ENCODE results near the gene CRK.

The CRK gene

GRCh38 chr17:1485423-1486376 is 29.7 kb upstream of the CRK start:
- DNase-seq: peak; percentile 74

- peak; percentile 37 for DNase-seq
Observed at GRCh38 chr17:1484676-1485422, 28.8 kb upstream of the CRK start.

DNA sequence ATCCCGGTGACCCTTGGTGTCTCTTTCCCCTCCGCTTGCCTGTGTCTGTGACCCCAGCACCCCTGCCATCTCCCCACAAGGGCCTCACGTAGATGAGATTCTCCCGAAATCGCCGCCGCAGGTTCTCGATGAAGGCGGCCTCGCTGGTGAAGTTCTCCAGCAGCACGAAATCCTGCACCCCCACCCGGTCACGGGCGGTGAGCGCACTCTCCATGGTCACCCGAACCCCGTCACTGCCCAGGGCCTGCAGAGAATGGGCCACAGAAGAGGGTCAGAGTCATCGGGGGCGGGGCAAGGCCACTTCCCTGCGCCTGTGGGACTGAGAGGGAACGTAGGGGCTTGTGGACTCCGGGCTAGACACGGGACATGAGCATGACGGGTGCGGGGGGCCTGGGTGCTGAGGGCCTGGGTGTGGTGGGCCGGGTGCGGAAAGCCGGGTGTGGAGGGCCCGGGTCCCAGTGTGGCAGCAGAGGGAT is 28.1 kb upstream of the CRK start:
- DNase-seq: no peak

GRCh38 chr17:1482680-1483079 is 26.6 kb upstream of the CRK start:
- no peak for DNase-seq

DNA sequence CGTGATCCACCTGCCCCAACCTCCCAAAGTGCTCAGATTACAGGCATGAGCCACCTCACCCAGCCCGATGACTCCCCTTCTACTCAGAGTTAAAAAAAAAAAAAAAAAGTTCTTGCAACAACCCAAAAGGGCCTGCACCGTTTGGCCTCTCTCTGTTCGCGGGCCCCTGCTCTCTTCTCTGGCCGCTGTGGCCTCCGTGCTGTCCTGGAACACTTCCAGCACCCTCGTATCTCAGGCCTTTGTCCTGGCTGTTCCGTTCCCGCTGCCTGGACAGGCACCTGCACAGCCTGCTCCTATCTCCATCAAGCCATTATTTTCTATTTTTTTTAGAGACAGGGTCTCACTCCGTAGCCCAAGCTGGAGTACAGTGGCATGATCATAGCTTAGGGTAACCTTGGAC is 25.7 kb upstream of the CRK start:
- DNase-seq: no peak

DNA sequence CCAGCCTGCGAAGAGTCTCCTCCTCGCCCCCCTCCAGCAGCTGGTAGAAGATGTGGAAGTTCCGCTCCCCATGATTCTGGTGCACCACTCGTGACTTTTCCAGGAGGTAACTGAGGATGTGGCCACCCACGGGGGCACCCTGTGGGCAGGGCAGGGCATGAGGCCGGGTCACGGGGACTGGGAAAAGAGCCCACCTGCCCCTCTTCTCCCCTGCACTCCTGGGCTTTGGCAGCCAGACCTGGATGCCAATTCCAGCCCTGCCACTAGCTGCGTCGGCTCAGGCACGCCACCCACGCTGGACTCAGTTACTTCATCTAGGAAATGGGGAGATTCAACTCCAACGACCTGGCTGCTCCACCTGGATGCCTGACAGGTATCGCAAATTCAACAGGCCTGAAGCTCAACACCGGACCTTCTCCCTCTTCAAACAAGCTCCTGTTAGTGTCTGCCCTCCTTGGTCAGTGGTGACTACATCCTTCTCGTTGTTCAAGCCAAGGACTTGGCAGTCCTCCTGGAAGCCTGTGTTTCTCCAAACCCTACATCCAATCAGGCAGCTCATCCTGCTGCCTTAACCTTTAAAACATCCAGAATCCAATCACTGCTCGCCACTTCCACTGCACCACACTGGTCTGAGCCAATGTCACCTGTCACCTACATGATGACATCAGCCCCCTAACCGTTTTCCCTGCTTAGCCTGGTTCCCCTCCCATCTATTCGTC is 24.9 kb upstream of the CRK start:
- no peak for DNase-seq

DNA sequence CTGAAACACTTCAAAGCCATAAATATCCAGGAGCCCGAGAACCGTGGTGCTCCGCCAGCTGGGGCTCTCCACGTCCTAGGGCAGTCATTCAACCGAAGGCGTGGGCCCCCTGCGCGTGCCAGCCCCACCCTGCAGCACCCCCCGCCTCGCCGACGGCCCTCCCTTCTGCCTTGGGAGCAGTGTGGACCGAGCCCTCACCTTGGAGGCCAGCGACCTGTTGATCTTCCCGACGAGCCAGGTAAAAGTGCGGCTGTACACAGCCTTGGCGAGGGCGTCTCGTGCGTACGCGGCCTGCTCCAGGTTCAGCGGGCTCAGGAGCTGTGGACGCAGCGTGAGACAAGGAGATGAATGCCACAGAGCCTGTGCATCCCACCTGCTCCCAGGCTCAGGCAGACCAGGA is 22.4 kb upstream of the CRK start:
- no peak for DNase-seq

DNA sequence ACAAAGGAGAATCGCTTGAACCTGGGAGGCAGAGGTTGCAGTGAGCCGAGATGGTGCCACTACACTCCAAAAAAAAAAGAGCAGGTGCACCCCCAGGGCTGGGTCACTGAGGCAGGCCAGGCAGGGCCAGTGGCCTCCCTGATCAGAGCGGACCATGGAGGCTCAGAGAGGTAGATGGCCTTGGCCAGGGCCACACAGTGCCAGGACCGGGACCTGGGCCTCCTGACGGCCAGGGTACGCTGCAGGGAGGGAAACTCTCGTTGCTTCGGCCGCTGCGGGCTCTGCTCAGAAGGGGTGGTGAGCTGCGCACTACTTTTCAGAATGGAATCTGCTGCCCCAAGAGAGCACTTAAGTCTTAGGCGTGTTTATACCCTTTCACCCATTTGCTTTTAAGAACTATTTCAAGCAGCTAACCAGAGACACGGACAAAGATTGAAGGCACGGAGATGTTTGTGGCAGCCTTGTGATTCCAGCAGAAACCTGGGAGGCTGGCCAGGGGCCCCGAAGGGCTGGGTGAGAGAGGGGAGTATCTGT is 19.4 kb upstream of the CRK start:
- DNase-seq: no peak

GRCh38 chr17:1474402-1475189 is 18.6 kb upstream of the CRK start:
- no peak for DNase-seq

- DNase-seq: no peak
Observed at GRCh38 chr17:1473841-1474240, 17.8 kb upstream of the CRK start.

GRCh38 chr17:1473170-1473569 is 17.1 kb upstream of the CRK start:
- DNase-seq: no peak

GRCh38 chr17:1471911-1472821 is 16.1 kb upstream of the CRK start:
- no peak for DNase-seq

DNA sequence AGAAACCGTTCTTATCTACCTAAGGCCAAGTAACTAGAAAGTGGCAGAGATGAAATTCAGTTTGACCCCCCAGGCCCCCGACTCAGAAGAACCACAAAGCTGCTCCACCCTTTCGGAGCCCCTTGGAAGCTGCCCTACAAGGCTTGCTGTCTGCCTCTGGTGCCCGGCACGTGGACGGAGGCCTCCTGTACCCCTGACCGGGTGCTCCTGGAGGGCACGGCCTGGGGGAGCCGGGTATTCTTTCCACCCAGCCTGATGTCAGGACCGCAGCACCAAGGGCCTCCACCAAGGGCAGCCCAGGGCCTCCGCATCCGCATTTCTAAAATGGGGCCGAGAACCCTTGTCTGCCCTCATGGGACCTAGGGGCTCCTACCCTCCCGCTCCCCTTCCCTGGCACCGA is 15.5 kb upstream of the CRK start:
- DNase-seq: no peak

- no peak for DNase-seq
Observed at GRCh38 chr17:1470755-1471462, 14.9 kb upstream of the CRK start.

- DNase-seq: no peak
Observed at GRCh38 chr17:1470071-1470754, 14.2 kb upstream of the CRK start.

DNA sequence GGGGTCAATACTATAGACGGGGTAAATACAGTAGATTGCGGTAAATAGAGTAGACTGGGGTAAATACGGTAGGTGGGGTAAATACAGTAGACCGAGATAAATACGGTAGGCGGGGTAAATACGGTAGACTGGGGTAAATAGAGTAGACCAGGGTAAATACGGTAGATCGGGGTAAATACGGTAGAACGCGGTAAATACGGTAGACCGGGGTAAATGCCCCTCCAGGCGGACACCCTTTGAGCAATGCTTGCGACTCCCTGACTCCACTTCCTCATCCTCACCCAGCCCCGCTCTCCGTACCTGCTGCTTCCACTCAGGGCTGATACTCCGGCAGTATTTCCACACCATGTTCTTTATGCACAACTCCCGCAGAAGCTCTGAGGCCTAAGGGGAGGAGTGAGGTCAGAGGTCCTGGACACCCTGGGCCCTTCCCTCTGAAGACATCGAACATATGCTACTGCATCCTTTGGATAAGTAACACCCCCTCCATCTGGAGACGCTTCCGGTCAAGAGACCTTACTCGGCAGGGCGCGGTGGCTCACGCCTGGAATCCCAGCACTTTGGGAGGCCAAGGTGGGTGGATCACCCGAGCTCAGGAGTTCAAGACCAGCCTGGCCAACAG is 13.3 kb upstream of the CRK start:
- peak; percentile 69 for DNase-seq

DNA sequence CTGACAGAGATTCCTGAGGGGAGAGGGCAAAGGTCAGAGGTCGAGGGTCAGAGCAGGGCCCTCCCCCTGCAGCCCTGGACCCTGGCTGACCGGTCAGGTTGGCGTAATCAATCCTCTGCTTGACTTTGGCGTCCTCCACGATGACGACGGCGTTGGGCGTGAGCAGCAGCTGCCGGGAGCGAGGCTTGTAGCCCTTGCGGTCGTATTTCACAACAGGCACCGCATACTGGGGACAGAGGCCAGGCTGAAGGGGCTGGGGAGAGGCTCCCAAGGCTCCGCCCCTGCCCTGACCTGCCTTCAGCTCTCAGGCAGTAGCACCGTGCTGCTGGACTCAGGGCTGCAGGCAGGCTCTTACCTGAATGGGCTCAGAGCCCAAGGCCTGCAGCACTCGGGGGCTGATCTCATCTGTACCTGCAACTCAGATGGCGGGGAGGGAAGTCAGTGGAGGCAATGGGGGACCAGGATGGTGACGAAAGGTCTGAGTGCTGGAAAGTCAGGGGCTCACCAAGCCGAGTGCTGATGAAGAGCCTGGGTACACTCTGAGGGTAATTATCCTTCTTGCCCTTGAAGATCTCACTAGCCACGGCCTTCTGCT is 12.0 kb upstream of the CRK start:
- no peak for DNase-seq

DNA sequence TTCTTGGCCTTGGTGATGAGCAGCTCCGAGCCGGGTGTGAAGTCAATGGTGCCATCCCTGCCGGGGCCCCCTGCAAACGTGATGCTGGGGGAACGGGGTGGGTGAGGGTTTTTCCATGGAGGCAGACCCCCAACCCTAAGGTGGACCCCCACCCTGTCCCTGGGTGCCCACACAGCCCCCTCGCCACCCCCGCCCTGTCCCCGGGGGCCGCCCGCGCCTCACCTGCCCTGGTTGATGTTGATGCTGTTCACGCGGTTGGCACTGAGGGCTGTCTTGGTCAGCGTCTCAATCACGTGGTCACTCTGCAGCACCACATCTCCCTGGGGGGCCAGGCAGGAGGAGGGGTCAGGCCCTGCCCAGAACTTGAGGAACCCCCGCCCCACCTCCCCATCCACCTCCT is 11.2 kb upstream of the CRK start:
- DNase-seq: no peak

- DNase-seq: no peak
Observed at GRCh38 chr17:1464186-1464585, 8.2 kb upstream of the CRK start.
